SH-SY5Y (cell line): ENCODE data around the gene PUDP.

ENCODE experiments used
- GATA2 ChIP-seq: IDR thresholded peaks from 2 replicates; pipeline ENCODE4 v1.6.1; 2011; ENCODE audit warnings: mild to moderate bottlenecking, low read depth, low read length
- GATA3 ChIP-seq: IDR thresholded peaks from 2 replicates; pipeline ENCODE4 v1.6.1; 2011; ENCODE audit warnings: low read depth, mild to moderate bottlenecking, low read length, moderate library complexity

PUDP gene

DNA sequence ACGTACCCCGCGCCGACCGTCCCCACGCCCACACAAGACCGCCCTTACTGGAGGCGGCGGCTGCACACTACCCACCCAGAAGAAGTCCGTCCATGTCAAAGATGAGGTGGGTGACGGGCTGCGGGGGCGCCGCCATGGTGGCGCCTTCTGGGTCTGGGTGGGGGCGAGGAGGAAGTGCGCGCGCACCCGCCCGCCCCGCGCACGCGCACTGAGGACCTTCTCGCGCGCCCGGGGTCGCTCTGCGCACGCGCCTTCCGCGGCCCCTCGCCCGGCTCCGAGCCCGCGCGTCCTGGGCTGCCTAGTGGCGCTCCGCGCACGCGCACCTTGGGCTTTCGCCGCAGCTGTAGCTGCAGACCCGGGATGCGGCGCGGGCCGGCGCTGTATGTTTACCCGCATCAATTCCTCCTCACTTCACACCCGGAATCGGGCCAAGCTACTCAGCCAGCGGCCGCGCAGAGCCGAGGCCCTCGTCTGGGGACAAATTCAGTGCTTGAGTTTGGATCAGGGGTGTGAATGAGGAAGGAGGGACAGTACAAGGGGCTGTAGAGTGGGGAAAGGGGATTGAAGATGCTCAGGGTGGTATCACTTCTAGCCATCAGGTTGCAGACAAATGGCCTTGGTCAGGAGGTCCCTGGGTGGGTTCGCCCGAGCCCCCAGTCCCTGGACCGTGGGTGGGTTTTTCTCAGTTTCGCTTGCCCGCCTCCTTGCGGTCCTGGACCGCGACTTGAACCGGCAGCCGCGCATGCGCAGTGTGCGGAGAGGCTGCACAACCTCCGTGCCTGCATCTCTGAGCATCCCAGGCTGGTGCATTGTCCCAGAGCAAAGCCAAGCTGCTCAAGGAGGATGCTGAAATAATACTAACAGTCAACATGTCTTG lies at the start of gene PUDP:
Gene PUDP, minus strand, starts transcription at position 176 of the 877 bp plus-strand sequence. Its CDS starts 40 bp downstream, at position 136.
- TF ChIP-seq GATA3 (no peak), GATA2 (no peak)

DNA sequence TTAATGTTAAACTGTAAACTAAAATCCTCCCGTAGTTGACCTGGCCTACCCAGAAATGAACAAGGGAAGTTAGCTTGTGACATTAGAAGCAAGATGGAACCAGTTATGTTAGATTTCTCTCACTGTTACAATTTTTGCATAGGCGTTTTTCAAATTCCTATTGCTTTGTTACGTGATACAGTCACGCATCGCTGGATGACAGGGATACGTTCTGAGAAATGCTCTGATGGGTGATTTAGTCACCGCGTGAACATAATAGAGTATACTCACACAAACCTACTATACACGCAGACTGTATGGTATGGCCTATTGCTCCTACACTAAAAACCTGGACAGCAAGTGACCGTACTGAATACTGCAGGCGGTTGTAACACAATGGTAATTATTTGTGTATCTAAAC lies 46.7 kb upstream of the PUDP start:
- TF ChIP-seq GATA3: no peak

DNA sequence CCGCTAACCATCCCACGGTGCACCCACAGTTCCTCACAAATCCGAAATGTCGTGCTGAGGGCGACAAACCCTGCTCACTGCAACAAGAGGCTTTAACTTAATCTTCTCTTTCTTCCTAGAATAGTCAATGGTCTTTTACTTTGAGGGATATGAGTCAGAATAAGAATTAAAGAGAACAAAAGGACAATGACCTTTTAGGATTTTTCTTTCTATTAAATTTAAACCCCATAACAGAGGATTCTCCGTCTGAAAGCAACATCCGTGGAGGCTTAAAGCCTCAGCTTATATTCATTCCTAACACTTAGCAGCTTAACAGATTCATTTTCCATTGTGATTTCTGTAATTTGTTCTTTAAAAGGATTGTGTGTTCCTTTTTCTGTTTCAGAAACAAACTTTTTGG lies 44.9 kb upstream of the PUDP start:
- no peak for TF ChIP-seq GATA2
- TF ChIP-seq GATA3: no peak

GRCh38 chrX:7191681-7192110 lies 43.7 kb upstream of the PUDP start:
- no peak for TF ChIP-seq GATA3
- TF ChIP-seq GATA2: no peak

- TF ChIP-seq GATA3 (no peak), GATA2 (no peak)
Observed at GRCh38 chrX:7190157-7190556, 42.2 kb upstream of the PUDP start.

- no peak for TF ChIP-seq GATA3
- no peak for TF ChIP-seq GATA2
Observed at GRCh38 chrX:7188672-7189071, 40.7 kb upstream of the PUDP start.

DNA sequence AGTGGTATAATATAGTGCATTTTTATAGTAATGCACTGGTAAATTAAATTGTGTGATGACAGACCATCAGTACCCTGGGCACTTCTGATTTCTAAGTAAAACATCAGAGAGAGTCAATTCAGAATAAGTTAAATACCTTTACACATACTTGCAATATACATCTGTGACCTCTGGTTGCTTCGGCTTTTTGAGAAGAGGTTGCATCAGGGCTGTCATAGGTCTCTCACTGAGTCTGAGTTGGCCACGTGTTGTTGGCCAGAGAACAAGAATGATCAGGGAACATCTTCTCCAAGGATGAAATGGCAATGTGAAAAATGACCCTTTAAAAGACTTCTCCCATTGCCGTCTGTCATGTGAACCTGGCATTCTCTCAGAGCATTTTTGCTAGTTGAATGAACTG lies 36.9 kb upstream of the PUDP start:
- TF ChIP-seq GATA3 (no peak), GATA2 (no peak)

DNA sequence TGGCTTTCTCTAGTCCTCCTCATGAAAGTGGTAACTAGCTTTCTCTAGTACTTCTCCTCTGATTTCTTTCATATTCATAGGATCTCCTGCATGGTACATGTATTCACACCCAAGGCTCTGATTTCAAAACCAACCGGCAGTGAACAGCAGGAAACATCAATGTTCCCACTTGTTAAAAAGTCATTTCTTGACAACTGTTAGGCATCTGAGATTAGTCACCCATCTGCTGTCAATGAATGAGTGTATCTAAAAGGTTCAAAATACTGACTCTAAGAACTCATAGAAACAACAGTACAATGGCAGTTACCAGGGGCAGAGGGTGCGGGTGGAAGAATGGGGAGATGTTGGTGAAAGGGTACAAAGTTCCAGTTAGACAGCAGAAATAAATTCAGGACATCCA lies 31.5 kb upstream of the PUDP start:
- no peak for TF ChIP-seq GATA3
- no peak for TF ChIP-seq GATA2

DNA sequence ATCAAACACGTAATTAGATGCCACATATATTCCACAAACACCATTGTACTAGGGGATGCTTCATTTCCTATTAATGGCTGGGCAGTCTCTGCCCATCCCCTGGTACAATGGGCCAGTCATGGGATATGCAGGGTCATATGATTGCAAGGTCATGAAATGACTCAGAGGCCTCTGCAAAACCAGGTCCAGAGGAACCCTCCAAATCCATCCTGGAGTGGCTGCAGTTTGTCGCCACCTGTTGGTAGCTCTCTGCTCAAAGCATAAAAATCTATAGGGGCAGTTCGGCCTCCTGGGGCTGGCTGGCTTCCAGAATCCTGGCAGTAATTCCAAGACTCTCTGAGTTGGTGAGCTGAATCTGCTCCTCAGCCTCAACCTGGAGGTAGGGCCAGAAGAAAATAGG lies 22.9 kb upstream of the PUDP start:
- TF ChIP-seq GATA3 (no peak), GATA2 (no peak)

DNA sequence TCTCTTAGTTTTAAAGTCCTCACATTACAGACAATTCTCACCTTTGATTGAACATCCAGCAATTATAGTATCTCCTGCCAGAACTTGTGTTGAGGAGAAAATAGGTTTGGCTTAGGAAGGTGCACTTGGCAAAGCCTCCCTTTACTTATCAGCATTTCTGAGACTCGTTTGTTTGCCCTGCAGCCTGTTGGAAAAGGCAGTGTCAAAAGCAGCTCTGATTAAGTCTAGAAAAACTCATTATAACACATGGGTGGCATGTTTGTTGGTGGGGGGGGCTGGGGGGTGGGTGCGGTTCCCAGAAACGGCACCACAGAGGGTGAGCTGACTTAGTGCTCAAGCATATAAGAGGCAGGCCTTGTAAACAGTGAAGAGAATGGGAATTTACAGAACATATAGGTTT lies 21.7 kb upstream of the PUDP start:
- TF ChIP-seq GATA3 (no peak), GATA2 (no peak)

DNA sequence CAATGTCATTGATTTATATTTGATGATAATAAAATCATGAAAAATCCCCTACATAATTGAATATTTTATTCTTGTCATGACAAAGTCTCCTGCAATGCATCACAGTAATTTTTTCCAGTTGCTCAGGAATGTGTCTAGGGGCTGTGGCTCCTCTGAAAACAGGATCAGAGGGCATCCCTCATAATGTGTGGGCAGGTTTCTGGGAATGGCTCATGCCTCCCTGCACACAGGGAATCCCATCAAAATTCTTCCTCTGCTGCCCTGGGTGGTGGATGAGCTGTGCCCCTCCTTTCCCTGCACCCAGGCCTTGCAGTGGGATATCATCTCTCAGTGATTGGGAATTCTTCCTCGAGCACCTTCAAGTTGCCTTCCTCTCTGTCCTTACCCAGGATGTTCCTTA lies 20.4 kb upstream of the PUDP start:
- no peak for TF ChIP-seq GATA2
- TF ChIP-seq GATA3: no peak

DNA sequence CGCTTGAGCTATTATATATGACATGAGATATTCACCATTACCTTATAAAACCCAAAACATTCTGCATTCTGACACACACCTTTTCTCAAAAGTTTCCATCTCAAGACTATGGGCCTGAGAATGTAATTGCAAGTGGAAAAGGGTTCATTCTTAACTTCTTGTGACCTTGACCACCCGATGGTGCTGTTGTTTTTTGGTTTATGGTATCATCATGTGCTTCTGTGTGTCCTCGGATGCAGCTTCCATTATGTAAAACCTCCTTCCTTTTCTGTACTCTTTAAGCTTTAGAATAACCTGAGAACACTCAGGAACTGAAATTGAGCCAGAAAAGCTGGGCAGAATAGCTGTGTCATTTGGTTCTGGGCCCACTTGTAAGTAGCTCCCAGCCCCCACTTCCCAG lies 16.2 kb upstream of the PUDP start:
- no peak for TF ChIP-seq GATA3
- TF ChIP-seq GATA2: no peak

DNA sequence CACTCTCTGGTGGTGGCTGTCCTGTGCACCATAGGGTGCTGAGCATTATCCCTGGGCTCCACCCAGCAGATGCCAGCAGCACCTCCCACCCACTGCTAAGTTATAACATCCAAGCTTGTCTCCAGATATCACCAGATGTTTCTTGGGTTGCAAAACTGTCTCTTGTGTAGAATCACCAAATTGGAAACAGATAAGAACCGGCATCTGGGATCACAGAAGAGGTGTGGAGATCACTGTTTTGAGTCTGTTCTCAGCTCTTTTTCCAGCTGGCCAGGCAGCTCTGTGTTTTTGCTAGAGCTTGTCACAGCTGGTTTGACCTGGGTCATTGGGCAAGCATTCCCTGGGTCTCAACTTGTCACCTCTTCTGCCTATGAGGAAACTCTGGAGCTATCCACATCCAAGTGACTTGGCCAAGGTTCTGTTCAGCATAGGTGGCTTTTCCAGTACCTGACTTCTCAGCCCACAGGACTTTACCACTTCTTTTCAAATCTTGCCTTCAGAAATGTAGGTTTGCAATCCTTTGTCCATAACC lies 15.3 kb upstream of the PUDP start:
- no peak for TF ChIP-seq GATA2
- no peak for TF ChIP-seq GATA3

DNA sequence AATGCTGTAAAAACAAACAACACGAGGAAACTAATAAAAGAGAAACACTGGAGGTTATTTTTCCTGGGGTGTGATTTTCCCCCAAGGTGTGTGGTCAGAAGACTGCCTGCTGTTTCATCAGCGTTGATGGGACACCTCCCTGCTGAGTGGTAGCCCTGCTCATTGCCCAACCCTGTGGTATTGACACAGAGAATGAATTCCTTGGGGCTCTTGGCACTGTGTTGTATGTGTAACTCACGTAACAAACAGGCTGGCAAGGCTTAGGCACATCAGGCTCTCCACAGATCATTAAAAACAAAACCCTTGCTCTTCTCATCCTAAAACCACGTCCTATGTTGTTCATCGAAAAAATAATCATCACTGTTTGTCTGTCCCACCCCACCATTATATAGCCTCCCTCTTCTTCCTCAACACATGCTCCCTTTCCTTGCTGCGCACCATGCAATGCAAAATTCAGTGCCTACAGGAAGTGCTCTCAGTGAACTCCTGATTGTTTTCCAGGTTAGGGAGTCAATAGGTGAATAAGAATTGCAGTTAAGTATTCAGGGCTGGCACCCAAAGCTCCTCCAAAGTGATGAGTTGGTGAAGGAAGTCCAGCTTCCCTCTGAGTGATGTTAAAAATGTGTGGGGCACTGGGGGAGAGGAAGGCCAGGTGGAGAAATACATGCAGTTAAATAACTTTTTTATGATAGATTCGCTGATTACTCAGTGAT lies 11.4 kb upstream of the PUDP start:
- TF ChIP-seq GATA2 (no peak), GATA3 (no peak)
